Stimulated activated CD4-positive, alpha-beta T cell treated with anti-CD3 and anti-CD28 coated beads, Interleukin-2, amount 100 ng/mL, for 48 hours (primary cell): Measurements from ENCODE around the gene CDK2.

Source experiments
- DNase-seq, 2 donors: peaks; one replicate each; pipeline ENCODE4 v3.0.0-alpha.2; 2020

CDK2 gene

DNA sequence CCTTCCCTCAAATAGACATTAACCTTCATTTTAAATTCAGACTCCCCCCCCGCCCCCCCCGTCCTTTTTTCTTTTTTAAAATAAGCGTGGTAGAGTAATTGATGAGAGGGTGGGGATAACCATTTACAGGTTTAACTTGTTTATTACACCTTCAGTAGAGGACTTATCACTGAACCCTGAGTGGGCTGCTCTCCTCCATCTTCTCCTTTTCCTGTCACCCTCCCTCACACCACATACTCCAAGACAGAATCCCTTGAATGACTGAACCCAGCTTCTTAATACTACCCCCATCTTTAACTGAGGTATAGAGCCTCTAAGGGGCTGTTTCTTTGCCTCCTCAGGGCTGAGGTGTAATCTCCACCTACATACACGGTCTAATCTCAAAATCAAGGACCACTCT lies 50.6 kb downstream of the CDK2 start:
- no peak for DNase-seq

DNA sequence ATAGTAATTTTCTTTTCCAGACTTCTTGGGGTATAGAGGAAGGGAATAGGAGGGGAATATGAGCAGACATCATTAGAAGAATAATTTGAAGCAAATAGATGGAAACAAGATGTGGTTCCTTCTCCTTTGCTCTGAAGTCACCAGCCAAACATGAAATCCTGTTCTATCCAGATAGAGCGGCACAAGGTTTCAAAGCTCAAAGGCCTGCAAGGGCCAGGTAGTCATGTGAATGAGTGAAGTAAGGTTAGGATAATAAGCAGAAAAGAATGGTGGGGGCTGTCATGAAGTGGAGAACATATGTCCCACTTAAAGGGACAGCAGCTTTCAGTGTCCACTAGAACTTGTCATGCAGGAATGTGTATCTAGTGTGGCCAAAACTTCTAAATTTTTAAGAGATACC lies 51.7 kb downstream of the CDK2 start:
- no peak for DNase-seq

DNA sequence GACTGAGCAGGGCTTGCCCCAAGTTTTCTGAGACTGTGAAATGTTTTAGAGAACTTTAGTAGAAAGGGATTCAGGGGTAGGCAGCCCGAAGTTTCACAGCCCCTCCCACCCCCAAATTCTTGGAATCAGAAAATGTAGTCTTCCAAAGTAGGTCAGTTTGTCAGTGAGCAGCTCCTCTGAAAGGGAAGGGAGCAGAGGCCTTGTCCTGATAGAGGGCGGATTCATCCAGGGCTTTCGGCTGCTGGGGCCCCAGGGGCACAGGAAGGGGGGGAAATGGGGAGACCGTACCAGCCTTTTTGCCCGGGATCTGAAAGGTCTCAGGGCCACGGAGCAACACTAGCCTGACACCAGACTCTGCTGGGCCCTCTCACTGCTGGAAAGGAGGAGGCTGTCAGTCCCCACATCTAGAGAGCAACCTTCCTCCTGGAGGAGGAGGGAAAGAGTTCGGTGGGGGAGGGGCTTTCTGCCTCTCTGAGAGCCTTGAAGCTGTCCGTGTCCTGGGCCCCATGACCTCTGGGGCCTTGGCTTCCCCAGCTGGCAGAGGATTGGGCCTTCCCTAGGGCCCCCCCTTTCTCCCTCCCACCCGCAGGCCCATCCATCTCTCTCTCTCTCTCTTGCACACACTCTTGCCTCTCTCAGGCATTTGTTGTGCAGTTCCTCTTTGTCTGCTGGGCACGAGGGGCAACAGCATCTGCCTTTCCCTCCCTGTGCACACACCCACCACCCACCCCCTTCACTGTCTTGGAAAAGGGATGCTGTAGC lies 54.0 kb downstream of the CDK2 start, which contains the start of gene IKZF4:
Gene IKZF4, plus strand, starts transcription at position 621 of the 762 bp plus-strand sequence. CDS start 451 bp downstream, outside the sequence.
- DNase-seq, result no peak

DNA sequence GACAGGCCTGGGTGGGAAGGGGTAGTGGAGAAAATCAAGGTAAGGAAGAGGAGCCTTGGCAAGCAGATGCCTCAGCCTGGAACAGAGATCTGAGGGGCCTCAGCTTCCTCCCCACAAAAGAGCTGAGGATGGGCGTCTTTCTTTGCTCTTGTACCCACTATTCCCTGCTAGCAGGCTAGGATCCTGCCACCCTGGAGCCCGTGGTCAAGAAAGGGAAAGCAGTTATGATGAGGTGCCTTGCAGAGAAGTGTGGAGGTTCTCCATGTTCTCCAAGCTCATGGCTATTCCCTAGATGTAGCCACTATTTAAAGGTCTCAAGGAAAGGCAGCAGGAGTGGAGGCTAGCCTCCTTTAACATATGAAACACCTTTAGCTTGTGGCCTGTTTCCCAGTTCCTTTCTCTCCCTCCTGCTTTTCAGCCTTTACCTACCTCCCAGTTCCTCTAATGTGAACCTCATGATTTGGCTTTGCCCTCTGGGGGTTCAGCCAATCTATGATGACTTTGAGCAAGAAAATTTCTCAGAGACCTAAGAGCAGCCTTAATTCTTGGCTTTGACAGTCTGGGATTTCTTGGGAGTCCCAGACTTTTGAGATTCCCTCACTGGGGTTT lies 55.4 kb downstream of the CDK2 start:
- no peak for DNase-seq
